HEK293T (cell line): ENCODE results near the gene ARSA.

ENCODE experiments used
- CTBP1 ChIP-seq: fragments of 450-650 bp; IDR thresholded peaks from 2 replicates; pipeline ENCODE4 v1.6.1; 2016; ENCODE audit warnings: borderline replicate concordance
- ELF4 ChIP-seq: fragments of 450-650 bp; IDR thresholded peaks from 2 replicates; pipeline ENCODE4 v1.6.1; 2017; ENCODE audit warnings: antibody characterized with exemption
- FOXA1 ChIP-seq: fragments of 450-650 bp; IDR thresholded peaks from 2 replicates; pipeline ENCODE4 v1.6.1; 2016; ENCODE audit warnings: mild to moderate bottlenecking
- FOXK2 ChIP-seq: fragments of 450-650 bp; IDR thresholded peaks from 2 replicates; pipeline ENCODE4 v1.6.1; 2016; ENCODE audit warnings: mild to moderate bottlenecking
- NFRKB ChIP-seq: fragments of 450-650 bp; IDR thresholded peaks from 2 replicates; pipeline ENCODE4 v1.6.1; 2016; ENCODE audit warnings: mild to moderate bottlenecking, moderate library complexity
- SP1 ChIP-seq: fragments of 450-650 bp; IDR thresholded peaks from 2 replicates; pipeline ENCODE4 v1.6.1; 2017
- TARDBP ChIP-seq: fragments of 450-650 bp; IDR thresholded peaks from 2 replicates; pipeline ENCODE4 v1.6.1; 2016

DNA sequence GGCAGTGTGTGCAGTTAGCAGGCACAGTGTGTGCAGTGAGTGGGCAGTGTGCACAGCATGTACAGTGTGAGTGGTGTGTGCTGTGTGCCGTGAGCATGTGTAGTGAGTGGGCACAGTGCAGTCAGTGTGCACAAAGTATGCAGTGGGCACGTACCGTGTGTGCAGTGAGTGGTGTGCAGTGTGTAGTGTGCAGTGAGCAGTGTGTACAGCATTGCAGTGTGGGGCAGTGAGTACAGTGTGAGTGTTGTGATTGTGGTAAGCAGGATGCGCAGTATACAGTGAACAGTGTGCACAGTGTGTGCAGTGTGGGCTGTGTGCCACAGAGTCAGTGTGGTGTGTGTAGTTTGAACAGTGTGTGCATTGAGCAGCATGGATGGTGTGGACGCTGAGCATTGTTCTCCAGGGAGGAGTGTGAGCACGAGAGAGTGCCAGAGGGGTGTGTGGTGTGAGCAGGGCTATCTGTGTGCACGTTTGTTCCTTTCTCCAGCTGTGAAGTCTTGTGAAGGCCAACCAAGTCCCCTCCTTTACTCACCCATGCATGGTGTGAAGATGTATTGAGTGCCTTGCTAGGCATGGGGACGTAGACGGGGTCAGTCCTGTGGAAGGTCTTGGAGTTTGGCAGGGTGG lies 47.7 kb upstream of the ARSA start:
- TF ChIP-seq FOXA1 (no peak), ELF4 (no peak), SP1 (no peak), TARDBP (no peak), NFRKB (no peak), CTBP1 (no peak), FOXK2 (no peak)
